Gastroesophageal sphincter (tissue), 3 donors: ENCODE results near the gene INAFM2.

Source experiments
- EP300 ChIP-seq: sonication (generic); formaldehyde crosslinking; IDR thresholded peaks from one replicate; pipeline ENCODE4 v1.6.1; 2017; ENCODE audit warnings: antibody characterized with exemption, mild to moderate bottlenecking
- POLR2A ChIP-seq, 2 donors: fragments of 450-650 bp; IDR thresholded peaks; one replicate each; pipeline ENCODE4 v1.6.1; 2017; ENCODE audit warnings: antibody characterized with exemption in 2 of 2, mild to moderate bottlenecking in 2 of 2, moderate library complexity in 1 of 2
- POLR2AphosphoS5 ChIP-seq: sonication (generic); formaldehyde crosslinking; IDR thresholded peaks from one replicate; pipeline ENCODE4 v1.6.1; 2017; ENCODE audit warnings: antibody characterized with exemption
- TF ChIP-seq, protein P1 (sequence below), 4 experiments: fragments of 200-600 bp in 2 of 4; fragments of 450-650 bp in 2 of 4; sonication (generic) in 1 of 4; IDR thresholded peaks; one replicate each; pipeline ENCODE4 v1.5.1; 2017 to 2019; ENCODE audit warnings: antibody characterized with exemption in 4 of 4, mild to moderate bottlenecking in 2 of 4, moderate library complexity in 2 of 4

DNA sequence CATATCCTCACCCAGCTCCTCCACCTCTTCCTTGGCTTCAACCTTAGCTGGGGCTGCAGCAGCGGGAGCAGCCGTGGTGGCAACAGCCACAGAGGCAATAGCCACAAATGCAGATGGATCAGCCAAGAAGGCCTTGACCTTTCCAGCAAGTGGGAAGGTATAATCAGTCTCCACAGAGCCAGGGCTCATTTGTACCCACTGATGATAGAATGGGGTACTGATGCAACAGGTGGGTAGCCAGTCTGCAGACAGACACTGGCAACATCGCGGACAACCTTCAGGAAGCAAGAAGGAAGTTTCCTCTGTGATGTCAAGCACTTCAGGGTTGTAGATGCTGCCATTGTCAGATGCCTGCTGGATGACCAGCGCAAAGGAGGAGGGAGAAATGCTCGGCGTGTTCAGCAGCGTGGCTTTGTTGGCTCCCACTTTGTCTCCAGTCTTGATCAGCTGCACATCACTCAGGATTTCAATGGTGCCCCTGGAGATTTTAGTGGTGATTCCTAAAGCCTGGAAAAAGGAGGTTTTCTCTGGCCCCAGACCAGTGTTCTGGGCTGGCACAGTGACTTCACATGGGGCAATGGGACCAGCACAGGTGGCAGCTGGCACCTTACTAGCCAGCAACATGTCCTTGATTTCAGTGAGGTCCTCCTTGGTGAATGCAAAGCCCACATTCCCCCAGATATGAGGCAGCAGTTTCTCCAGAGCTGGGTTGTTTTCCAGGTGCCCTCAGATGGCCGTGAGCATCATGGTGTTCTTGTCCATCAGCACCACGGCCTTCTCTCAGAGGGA is 10.9 kb upstream of the INAFM2 start:
- TF ChIP-seq, protein P1, sequence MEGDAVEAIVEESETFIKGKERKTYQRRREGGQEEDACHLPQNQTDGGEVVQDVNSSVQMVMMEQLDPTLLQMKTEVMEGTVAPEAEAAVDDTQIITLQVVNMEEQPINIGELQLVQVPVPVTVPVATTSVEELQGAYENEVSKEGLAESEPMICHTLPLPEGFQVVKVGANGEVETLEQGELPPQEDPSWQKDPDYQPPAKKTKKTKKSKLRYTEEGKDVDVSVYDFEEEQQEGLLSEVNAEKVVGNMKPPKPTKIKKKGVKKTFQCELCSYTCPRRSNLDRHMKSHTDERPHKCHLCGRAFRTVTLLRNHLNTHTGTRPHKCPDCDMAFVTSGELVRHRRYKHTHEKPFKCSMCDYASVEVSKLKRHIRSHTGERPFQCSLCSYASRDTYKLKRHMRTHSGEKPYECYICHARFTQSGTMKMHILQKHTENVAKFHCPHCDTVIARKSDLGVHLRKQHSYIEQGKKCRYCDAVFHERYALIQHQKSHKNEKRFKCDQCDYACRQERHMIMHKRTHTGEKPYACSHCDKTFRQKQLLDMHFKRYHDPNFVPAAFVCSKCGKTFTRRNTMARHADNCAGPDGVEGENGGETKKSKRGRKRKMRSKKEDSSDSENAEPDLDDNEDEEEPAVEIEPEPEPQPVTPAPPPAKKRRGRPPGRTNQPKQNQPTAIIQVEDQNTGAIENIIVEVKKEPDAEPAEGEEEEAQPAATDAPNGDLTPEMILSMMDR (IDR thresholded peaks at IDR 0.05): no peak
- no peak for TF ChIP-seq POLR2AphosphoS5
- no peak for TF ChIP-seq POLR2A (IDR thresholded peaks at IDR 0.05)
- TF ChIP-seq EP300: no peak
